ENCODE measurements around the gene PINK1.

Gene PINK1

DNA sequence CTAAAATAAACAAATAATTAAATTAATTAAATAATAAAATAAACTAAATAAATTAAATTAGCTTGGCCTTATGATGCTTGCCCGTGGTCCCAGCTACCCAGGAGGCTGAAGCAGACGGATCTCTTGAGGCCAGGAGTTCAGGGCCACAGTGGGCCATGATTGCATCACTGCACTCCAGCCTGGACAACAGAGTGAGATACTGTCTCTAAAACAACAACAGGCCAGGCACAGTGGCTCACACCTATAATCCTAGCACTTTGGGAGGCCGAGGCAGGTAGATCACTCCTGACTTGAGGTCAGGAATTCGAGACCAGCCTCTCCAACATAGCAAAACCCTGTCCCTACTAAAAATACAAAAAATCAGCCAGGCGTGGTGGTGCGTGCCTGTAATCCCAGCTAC lies 12.2 kb upstream of the PINK1 start:
- no peak for DNase-seq (ENCODE audit: low read depth)
- no peak for TF ChIP-seq CTCF (conservative IDR thresholded peaks at IDR 0.05; ENCODE audit: low read depth, low read length)
- H3K4me3 ChIP-seq (ENCODE audit: low read length): no peak overlapping the region

- DNase-seq (ENCODE audit: low read depth): no peak
- no peak for TF ChIP-seq CTCF (conservative IDR thresholded peaks at IDR 0.05; ENCODE audit: low read depth, low read length)
- no peak overlapping the region for H3K4me3 ChIP-seq (ENCODE audit: low read length)
Measured at GRCh38 chr1:20624709-20625108, 8.5 kb upstream of the PINK1 start.

DNA sequence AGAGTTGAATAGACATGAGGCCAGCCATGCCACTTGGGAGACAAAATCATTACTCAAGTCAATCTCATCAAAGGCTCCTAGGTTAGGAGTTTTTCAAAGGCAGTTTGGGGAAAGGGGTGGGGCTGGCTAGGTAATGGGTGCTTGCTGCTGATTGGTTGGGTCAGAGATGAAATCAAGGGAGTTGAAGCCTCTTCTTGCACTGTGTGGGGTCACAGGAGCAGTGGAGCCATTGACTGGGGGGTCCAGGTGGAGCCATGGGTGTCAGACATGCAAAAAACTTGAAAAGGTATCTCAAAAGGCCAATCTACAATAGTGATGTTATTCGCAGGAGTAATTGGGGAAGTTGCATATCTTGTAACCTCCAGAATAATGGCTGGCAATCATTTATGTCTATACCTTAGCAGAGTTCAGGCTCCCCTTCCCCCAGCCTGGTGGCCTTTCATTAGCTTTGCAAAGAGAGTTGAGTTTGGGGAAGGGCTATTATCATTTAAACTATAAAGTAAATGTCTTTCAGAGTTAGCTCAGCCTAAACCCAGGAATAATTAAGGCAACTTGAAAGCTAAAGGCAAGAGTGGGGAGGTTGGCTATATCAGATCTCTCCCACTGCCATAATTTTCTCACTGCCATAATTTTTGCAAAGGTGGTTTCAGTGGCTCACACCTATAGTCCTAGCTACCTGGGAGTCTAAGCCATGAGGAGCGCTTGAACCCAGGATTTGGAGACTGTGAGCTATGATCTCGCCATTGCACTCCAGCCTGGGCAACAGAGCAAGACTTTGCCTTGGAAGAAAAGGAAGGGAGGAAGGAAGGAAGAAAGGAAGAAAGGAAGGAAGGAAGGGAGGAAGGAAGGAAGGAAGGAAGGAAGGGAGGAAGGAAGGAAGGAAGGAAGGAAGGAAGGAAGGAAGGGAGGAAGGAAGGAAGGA lies 7.8 kb upstream of the PINK1 start:
- no peak for TF ChIP-seq CTCF (conservative IDR thresholded peaks at IDR 0.05; ENCODE audit: low read depth, low read length)
- H3K4me3 ChIP-seq (ENCODE audit: low read length): no peak overlapping the region
- no peak for DNase-seq (ENCODE audit: low read depth)

- TF ChIP-seq CTCF (conservative IDR thresholded peaks at IDR 0.05; ENCODE audit: low read depth, low read length): no peak
- DNase-seq (ENCODE audit: low read depth): no peak
- no peak overlapping the region for H3K4me3 ChIP-seq (ENCODE audit: low read length)
Measured at GRCh38 chr1:20626098-20626427, 7.2 kb upstream of the PINK1 start.

GRCh38 chr1:20626524-20626923 lies 6.7 kb upstream of the PINK1 start:
- H3K4me3 ChIP-seq (ENCODE audit: low read length): no peak overlapping the region
- no peak for DNase-seq (ENCODE audit: low read depth)
- TF ChIP-seq CTCF (conservative IDR thresholded peaks at IDR 0.05; ENCODE audit: low read depth, low read length): no peak

GRCh38 chr1:20630729-20631128 lies 2.5 kb upstream of the PINK1 start:
- no peak overlapping the region for H3K4me3 ChIP-seq (ENCODE audit: low read length)
- no peak for TF ChIP-seq CTCF (conservative IDR thresholded peaks at IDR 0.05; ENCODE audit: low read depth, low read length)
- DNase-seq (ENCODE audit: low read depth): no peak

- TF ChIP-seq CTCF (conservative IDR thresholded peaks at IDR 0.05; ENCODE audit: low read depth, low read length): no peak
- H3K4me3 ChIP-seq (ENCODE audit: low read length): no peak overlapping the region
- no peak for DNase-seq (ENCODE audit: low read depth)
Measured at GRCh38 chr1:20632386-20632785, 872 bp upstream of the PINK1 start.
